Nephron progenitor cell (in vitro differentiated cells): ENCODE measurements around the gene PGC.

ENCODE experiments used
- DNase-seq: peaks from one replicate; pipeline ENCODE4 v3.0.0; 2021
- H3K27ac Mint-ChIP-seq: 2 replicates; pipeline ENCODE4 v1.8.0; 2021; ENCODE audit warnings: mild to moderate bottlenecking, moderate library complexity, mixed read lengths
- H3K27me3 Mint-ChIP-seq: 2 replicates; pipeline ENCODE4 v1.8.0; 2021; ENCODE audit warnings: mild to moderate bottlenecking, low read depth, mixed read lengths; ENCODE audit not compliant: poor library complexity
- H3K36me3 Mint-ChIP-seq: 2 replicates; pipeline ENCODE4 v1.8.0; 2021; ENCODE audit warnings: low read depth, mixed read lengths
- H3K4me1 Mint-ChIP-seq: 2 replicates; pipeline ENCODE4 v1.8.0; 2021; ENCODE audit warnings: mixed read lengths
- H3K4me3 Mint-ChIP-seq: 2 replicates; pipeline ENCODE4 v1.8.0; 2021; ENCODE audit warnings: mild to moderate bottlenecking, moderate library complexity, mixed read lengths
- H3K9me3 Mint-ChIP-seq: 2 replicates; pipeline ENCODE4 v1.8.0; 2021; ENCODE audit warnings: mild to moderate bottlenecking, moderate library complexity, mixed read lengths
- CTCF ChIP-seq: fragments of 200-600 bp; sonication (generic); IDR thresholded peaks from 2 replicates; pipeline ENCODE4 v1.5.0; 2021; ENCODE audit warnings: antibody characterized with exemption

The PGC gene

GRCh38 chr6:41704028-41704427 is 43.2 kb downstream of the PGC start:
- no peak for TF ChIP-seq CTCF
- no peak for DNase-seq
- Mint-ChIP-seq H3K36me3 (no peaks in the 10 kb centered on the region), H3K4me3 (no peak overlapping the region), H3K9me3 (no peaks in the 10 kb centered on the region), H3K4me1 (peaks cover 54% of the 10 kb centered on the region), H3K27ac (no peak overlapping the region), H3K27me3 (peaks cover 19% of the 10 kb centered on the region)

- no peak overlapping the region for H3K4me3 Mint-ChIP-seq
- H3K4me1 Mint-ChIP-seq, result peaks cover 65% of the 10 kb centered on the region
- H3K27ac Mint-ChIP-seq, result no peak overlapping the region
- H3K36me3 Mint-ChIP-seq, result no peaks in the 10 kb centered on the region
- no peak for TF ChIP-seq CTCF
- DNase-seq, result no peak
- H3K9me3 Mint-ChIP-seq, result no peaks in the 10 kb centered on the region
- H3K27me3 Mint-ChIP-seq, result peaks cover 19% of the 10 kb centered on the region
Observed at GRCh38 chr6:41702771-41703494, 44.3 kb downstream of the PGC start.

GRCh38 chr6:41702089-41702745 is 45.0 kb downstream of the PGC start:
- Mint-ChIP-seq H3K36me3 (no peaks in the 10 kb centered on the region), H3K4me3 (no peak overlapping the region), H3K9me3 (no peaks in the 10 kb centered on the region), H3K4me1 (peaks cover 71% of the 10 kb centered on the region), H3K27ac (no peak overlapping the region), H3K27me3 (peaks cover 14% of the 10 kb centered on the region)
- no peak for DNase-seq
- TF ChIP-seq CTCF, result no peak

DNA sequence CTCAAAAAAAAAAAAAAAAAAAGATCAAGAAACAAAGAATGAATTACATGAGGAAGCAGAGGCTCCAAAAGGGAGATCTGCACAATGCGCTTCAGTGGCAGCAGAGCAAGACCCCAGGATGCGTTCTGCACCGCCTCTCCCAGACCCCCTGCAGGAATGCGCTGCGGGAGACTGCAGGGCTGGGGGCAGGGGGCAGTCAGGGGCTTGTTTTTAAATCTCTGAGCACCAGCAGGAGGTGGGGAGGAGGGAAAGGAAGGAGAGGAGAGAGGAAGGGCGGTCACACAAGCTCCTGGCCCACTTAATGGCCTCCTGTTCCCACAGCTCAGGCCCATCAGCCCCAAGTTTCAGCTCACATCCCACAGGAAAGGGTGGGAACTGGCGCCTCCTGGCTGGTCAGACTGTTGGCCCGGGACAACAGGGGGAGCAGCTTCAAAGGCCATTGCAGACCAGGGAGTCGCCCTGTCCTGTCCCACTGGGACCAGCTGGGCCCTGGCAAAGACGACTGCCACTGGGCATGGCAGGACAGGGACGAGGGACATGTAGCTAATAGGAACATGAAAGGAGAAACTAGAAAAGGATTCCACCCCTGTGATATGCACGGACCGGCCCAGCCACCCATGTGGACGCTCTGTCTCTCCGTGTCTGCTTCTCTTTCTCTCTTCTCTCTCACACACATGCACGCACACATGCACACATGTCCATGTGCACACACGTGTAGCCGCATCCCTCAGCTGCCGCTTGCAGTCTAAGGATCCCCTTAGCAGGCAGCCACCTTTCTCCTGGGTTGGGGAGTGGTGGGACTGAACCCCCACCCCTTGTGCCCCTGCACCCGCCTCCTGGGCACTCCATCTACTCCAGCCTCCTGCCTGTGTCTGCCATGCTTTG is 46.5 kb downstream of the PGC start:
- Mint-ChIP-seq H3K27ac (peak overlapping the region; percentile 90), H3K9me3 (no peaks in the 10 kb centered on the region), H3K27me3 (peaks cover 12% of the 10 kb centered on the region), H3K4me3 (peak overlapping the region; percentile 52), H3K4me1 (peaks cover 61% of the 10 kb centered on the region), H3K36me3 (no peaks in the 10 kb centered on the region)
- no peak for TF ChIP-seq CTCF
- DNase-seq, result peak; percentile 31

DNA sequence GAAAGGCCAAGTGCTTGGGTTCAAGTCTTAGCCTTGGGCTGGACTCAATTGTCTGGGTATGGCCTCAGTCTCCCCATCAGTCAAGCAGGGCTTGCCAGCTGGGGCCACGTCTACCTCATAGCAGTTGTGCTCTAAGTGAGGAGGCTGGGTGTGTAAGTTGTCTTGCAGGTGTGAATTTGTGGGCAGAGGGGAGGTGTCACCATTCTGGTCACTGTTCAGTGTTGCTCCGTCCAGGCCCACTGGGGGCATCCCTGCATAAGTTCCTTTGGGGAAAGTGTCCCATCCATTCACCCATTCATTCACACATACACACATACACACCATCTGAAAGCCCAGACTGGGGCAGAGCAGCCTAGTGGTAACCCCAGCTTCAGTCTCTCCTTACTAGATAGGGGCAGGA is 48.1 kb downstream of the PGC start:
- H3K4me1 Mint-ChIP-seq, result peaks cover 51% of the 10 kb centered on the region
- H3K9me3 Mint-ChIP-seq, result no peaks in the 10 kb centered on the region
- DNase-seq, result no peak
- H3K27ac Mint-ChIP-seq, result no peak overlapping the region
- H3K36me3 Mint-ChIP-seq, result no peaks in the 10 kb centered on the region
- peaks cover 11% of the 10 kb centered on the region for H3K27me3 Mint-ChIP-seq
- no peak for TF ChIP-seq CTCF
- no peak overlapping the region for H3K4me3 Mint-ChIP-seq
